GM23338 (cell line): ENCODE data around the gene PTGIS. TPM values are rescaled to one million over a fixed set of nuclear protein-coding genes. Genes with fewer than 3 reads are reported as not detected.

ENCODE experiments used
- ATAC-seq: fragments of 200-7000 bp; cut with Tn5 transposase; 3 replicates; pipeline ENCODE4 v1.9.1; 2020
- DNase-seq: peaks from one replicate; pipeline ENCODE4 v3.0.0-alpha.2; 2015; ENCODE audit warnings: low spot score
- H2AFZ ChIP-seq: fragments of 200-600 bp; sonication (generic); 2 replicates; pipeline ENCODE4 v1.8.0; 2016; ENCODE audit warnings: antibody characterized with exemption, mild to moderate bottlenecking, moderate library complexity
- H3F3A ChIP-seq: fragments of 200-600 bp; sonication (generic); replicated peaks from 2 replicates; pipeline ENCODE4 v1.8.0; 2017; ENCODE audit warnings: antibody characterized with exemption, mixed run types, low read depth
- H3K27ac ChIP-seq: fragments of 200-600 bp; sonication (generic); 2 replicates; pipeline ENCODE4 v1.6.1; 2016; ENCODE audit warnings: low read depth
- H3K27me3 ChIP-seq: fragments of 200-600 bp; sonication (generic); 2 replicates; pipeline ENCODE4 v1.8.0; 2016; ENCODE audit warnings: mild to moderate bottlenecking, mixed run types, moderate library complexity; ENCODE audit not compliant: insufficient read depth
- H3K36me3 ChIP-seq: fragments of 200-600 bp; sonication (generic); 2 replicates; pipeline ENCODE4 v1.8.0; 2016; ENCODE audit warnings: mild to moderate bottlenecking; ENCODE audit not compliant: insufficient read depth
- H3K4me1 ChIP-seq: fragments of 200-600 bp; sonication (generic); 2 replicates; pipeline ENCODE4 v1.8.0; 2016; ENCODE audit warnings: mild to moderate bottlenecking, moderate library complexity; ENCODE audit not compliant: insufficient read depth
- H3K4me2 ChIP-seq: fragments of 200-600 bp; sonication (generic); 2 replicates; pipeline ENCODE4 v1.7.1; 2017; ENCODE audit warnings: mixed run types
- H3K4me3 ChIP-seq: fragments of 200-600 bp; sonication (generic); 2 replicates; pipeline ENCODE4 v1.6.1; 2016; ENCODE audit warnings: mixed run types
- H3K79me2 ChIP-seq: fragments of 200-600 bp; sonication (generic); replicated peaks from 2 replicates; pipeline ENCODE4 v1.8.0; 2017; ENCODE audit warnings: mild to moderate bottlenecking; ENCODE audit not compliant: insufficient read depth
- H3K9me2 ChIP-seq: fragments of 200-600 bp; sonication (generic); 2 replicates; pipeline ENCODE4 v1.8.0; 2017; ENCODE audit not compliant: insufficient read depth
- H4K20me1 ChIP-seq: fragments of 200-600 bp; sonication (generic); replicated peaks from 2 replicates; pipeline ENCODE4 v1.8.0; 2017; ENCODE audit warnings: mild to moderate bottlenecking; ENCODE audit not compliant: insufficient read depth
- H3K27ac Mint-ChIP-seq: 2 replicates; pipeline ENCODE4 v1.8.0; 2020; ENCODE audit warnings: inconsistent platforms, mild to moderate bottlenecking, moderate library complexity, mixed read lengths
- H3K27me3 Mint-ChIP-seq: 3 replicates; pipeline ENCODE4 v1.8.0; 2022; ENCODE audit warnings: low read depth, mild to moderate bottlenecking, moderate library complexity, mixed read lengths, inconsistent platforms; ENCODE audit not compliant: insufficient read depth, poor library complexity
- H3K36me3 Mint-ChIP-seq: 3 replicates; pipeline ENCODE4 v1.8.0; 2021; ENCODE audit warnings: low read depth, mild to moderate bottlenecking, inconsistent platforms, moderate library complexity, mixed read lengths
- H3K4me1 Mint-ChIP-seq: 3 replicates; pipeline ENCODE4 v1.8.0; 2020; ENCODE audit warnings: mild to moderate bottlenecking, inconsistent platforms, mixed read lengths
- H3K4me3 Mint-ChIP-seq: 3 replicates; pipeline ENCODE4 v1.8.0; 2021; ENCODE audit warnings: moderate library complexity, mild to moderate bottlenecking, inconsistent platforms, mixed read lengths
- H3K9me3 Mint-ChIP-seq: 3 replicates; pipeline ENCODE4 v1.8.0; 2020; ENCODE audit warnings: moderate library complexity, mild to moderate bottlenecking, inconsistent platforms, mixed read lengths
- EZH2 ChIP-seq: fragments of 200-600 bp; sonication (generic); IDR thresholded peaks from one replicate; pipeline ENCODE4 v1.8.0; 2017; ENCODE audit warnings: antibody characterized with exemption, mild to moderate bottlenecking, low read depth; ENCODE audit not compliant: unreplicated experiment
- EZH2phosphoT487 ChIP-seq: fragments of 200-600 bp; sonication (generic); IDR thresholded peaks from one replicate; pipeline ENCODE4 v1.8.1; 2018; ENCODE audit warnings: antibody characterized with exemption; ENCODE audit not compliant: unreplicated experiment
- JUNB ChIP-seq: IDR thresholded peaks from one replicate; pipeline ENCODE4 v1.6.1; 2016; ENCODE audit warnings: antibody characterized with exemption; ENCODE audit not compliant: unreplicated experiment
- NANOG ChIP-seq: IDR thresholded peaks from 2 replicates; pipeline ENCODE4 v1.6.1; 2016; ENCODE audit warnings: antibody characterized with exemption, borderline replicate concordance
- POLR2AphosphoS5 ChIP-seq: IDR thresholded peaks from 2 replicates; pipeline ENCODE4 v1.6.1; 2016; ENCODE audit warnings: antibody characterized with exemption, low read depth
- STAT1 ChIP-seq: IDR thresholded peaks from one replicate; pipeline ENCODE4 v1.6.1; 2016; ENCODE audit warnings: antibody characterized with exemption; ENCODE audit not compliant: unreplicated experiment
- ZNF114 ChIP-seq: fragments of 250-450 bp; sonication (Bioruptor Pico); IDR thresholded peaks from 2 replicates; pipeline ENCODE4 v1.5.0; 2020; ENCODE audit warnings: mild to moderate bottlenecking, moderate library complexity
- ZNF462 ChIP-seq: fragments of 250-450 bp; sonication (Bioruptor Pico); IDR thresholded peaks from 2 replicates; pipeline ENCODE4 v1.5.0; 2020; ENCODE audit warnings: mild to moderate bottlenecking, moderate library complexity
- polyA plus RNA-seq: library from polyadenylated mRNA; unstranded; fragments of >200 nt; fragmentation: Nextera tagmentation; extraction: Ambion mirVana; gene quantifications from 2 replicates; pipeline ENCODE4 v1.2.1, GENCODE V29; 2016
- total RNA-seq: library from RNA; depleted of rRNA; stranded (reverse); fragments of >200 nt; shearing (Covaris generic); gene quantifications from 2 replicates; pipeline ENCODE4 v1.2.3, GENCODE V29; 2014
- TF ChIP-seq, protein P1 (sequence below), 2 experiments: fragments of 200-600 bp in 1 of 2; sonication (generic) in 1 of 2; conservative IDR thresholded peaks; 2 replicates each; pipeline versions ENCODE4 v1.5.1 to v1.6.1; 2016 to 2017; ENCODE audit warnings: antibody characterized with exemption in 2 of 2, low read depth in 2 of 2, mild to moderate bottlenecking in 2 of 2, moderate library complexity in 1 of 2

The PTGIS gene
- total and polyA plus RNA-seq, 2 experiments from 2014 or later = 6.6 to 28.7 TPM

- Histone ChIP-seq H3K4me1 (peaks cover 24% of the 10 kb centered on the region), H3K9me2 (no peaks in the 10 kb centered on the region), H2AFZ (no peak overlapping the region), H3F3A (no peaks in the 10 kb centered on the region; the same call in 1 of the 2 replicates), H3K79me2 (no peaks in the 10 kb centered on the region), H4K20me1 (no peaks in the 10 kb centered on the region), H3K4me3 (no peak overlapping the region), H3K27ac (no peak overlapping the region), H3K4me2 (no peak overlapping the region), H3K36me3 (no peaks in the 10 kb centered on the region), H3K27me3 (no peaks in the 10 kb centered on the region)
- H3K4me3 Mint-ChIP-seq = no peak overlapping the region
- no peak for DNase-seq
- H3K36me3 Mint-ChIP-seq = no peaks in the 10 kb centered on the region
- H3K9me3 Mint-ChIP-seq = no peaks in the 10 kb centered on the region
- ATAC-seq = no peak; the same call in 1 of the 3 replicates
- peaks cover 28% of the 10 kb centered on the region for H3K4me1 Mint-ChIP-seq
- TF ChIP-seq EZH2 = no peak
- no peak for TF ChIP-seq EZH2phosphoT487
- TF ChIP-seq, protein P1, sequence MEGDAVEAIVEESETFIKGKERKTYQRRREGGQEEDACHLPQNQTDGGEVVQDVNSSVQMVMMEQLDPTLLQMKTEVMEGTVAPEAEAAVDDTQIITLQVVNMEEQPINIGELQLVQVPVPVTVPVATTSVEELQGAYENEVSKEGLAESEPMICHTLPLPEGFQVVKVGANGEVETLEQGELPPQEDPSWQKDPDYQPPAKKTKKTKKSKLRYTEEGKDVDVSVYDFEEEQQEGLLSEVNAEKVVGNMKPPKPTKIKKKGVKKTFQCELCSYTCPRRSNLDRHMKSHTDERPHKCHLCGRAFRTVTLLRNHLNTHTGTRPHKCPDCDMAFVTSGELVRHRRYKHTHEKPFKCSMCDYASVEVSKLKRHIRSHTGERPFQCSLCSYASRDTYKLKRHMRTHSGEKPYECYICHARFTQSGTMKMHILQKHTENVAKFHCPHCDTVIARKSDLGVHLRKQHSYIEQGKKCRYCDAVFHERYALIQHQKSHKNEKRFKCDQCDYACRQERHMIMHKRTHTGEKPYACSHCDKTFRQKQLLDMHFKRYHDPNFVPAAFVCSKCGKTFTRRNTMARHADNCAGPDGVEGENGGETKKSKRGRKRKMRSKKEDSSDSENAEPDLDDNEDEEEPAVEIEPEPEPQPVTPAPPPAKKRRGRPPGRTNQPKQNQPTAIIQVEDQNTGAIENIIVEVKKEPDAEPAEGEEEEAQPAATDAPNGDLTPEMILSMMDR (conservative IDR thresholded peaks at IDR 0.05; ENCODE audit: low read depth in 2 of 2) = no peak
- TF ChIP-seq POLR2AphosphoS5 = no peak
- TF ChIP-seq JUNB = no peak
- no peak for TF ChIP-seq ZNF462 (CRISPR knock-in tag)
- TF ChIP-seq ZNF114 (CRISPR knock-in tag) = no peak
- TF ChIP-seq STAT1 = no peak
- no peak for TF ChIP-seq NANOG
- H3K27me3 Mint-ChIP-seq = peaks cover 8% of the 10 kb centered on the region
- no peak overlapping the region for H3K27ac Mint-ChIP-seq
Measured at GRCh38 chr20:49575551-49576060, 7.7 kb upstream of the PTGIS start.
